ENCODE data around the gene RARG.

RARG gene

GRCh38 chr12:53219292-53219955, 12.6 kb downstream of the RARG start:
- FAIRE-seq, result no peak
- TF ChIP-seq, protein P1, sequence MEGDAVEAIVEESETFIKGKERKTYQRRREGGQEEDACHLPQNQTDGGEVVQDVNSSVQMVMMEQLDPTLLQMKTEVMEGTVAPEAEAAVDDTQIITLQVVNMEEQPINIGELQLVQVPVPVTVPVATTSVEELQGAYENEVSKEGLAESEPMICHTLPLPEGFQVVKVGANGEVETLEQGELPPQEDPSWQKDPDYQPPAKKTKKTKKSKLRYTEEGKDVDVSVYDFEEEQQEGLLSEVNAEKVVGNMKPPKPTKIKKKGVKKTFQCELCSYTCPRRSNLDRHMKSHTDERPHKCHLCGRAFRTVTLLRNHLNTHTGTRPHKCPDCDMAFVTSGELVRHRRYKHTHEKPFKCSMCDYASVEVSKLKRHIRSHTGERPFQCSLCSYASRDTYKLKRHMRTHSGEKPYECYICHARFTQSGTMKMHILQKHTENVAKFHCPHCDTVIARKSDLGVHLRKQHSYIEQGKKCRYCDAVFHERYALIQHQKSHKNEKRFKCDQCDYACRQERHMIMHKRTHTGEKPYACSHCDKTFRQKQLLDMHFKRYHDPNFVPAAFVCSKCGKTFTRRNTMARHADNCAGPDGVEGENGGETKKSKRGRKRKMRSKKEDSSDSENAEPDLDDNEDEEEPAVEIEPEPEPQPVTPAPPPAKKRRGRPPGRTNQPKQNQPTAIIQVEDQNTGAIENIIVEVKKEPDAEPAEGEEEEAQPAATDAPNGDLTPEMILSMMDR (IDR thresholded peaks at IDR 0.05; ENCODE audit: insufficient read depth, missing control alignments), result no peak

GRCh38 chr12:53218551-53219291, 13.3 kb downstream of the RARG start:
- no peak for FAIRE-seq
- TF ChIP-seq, protein P1 (IDR thresholded peaks at IDR 0.05; ENCODE audit: insufficient read depth, missing control alignments), result no peak
- no peak for DNase-seq (ENCODE audit: insufficient read length, low spot score)

More at GRCh38 chr12:53219292-53219955, 12.6 kb downstream of the RARG start:
- no peak for DNase-seq (ENCODE audit: insufficient read length, low spot score)

DNA sequence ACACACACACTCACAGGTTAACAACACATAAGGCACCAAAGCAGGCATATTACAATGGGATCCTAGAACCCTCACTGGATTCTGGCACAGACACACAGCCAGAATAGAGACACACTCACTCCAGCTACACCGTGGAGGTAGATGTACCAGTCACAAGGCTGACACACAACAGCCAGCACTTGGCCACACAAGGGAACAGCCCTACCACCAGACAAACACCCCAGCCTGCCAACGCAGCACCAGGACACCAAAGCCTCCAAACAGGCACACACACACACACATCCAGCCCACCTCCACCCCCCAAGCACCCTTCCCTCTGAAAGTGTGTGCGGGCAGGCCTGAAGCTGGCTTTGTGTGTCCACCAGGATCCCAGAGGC, 14.1 kb downstream of the RARG start:
- FAIRE-seq (no peak), DNase-seq (ENCODE audit: insufficient read length, low spot score) (no peak)
- TF ChIP-seq, protein P1 (IDR thresholded peaks at IDR 0.05; ENCODE audit: insufficient read depth, missing control alignments), result no peak

DNA sequence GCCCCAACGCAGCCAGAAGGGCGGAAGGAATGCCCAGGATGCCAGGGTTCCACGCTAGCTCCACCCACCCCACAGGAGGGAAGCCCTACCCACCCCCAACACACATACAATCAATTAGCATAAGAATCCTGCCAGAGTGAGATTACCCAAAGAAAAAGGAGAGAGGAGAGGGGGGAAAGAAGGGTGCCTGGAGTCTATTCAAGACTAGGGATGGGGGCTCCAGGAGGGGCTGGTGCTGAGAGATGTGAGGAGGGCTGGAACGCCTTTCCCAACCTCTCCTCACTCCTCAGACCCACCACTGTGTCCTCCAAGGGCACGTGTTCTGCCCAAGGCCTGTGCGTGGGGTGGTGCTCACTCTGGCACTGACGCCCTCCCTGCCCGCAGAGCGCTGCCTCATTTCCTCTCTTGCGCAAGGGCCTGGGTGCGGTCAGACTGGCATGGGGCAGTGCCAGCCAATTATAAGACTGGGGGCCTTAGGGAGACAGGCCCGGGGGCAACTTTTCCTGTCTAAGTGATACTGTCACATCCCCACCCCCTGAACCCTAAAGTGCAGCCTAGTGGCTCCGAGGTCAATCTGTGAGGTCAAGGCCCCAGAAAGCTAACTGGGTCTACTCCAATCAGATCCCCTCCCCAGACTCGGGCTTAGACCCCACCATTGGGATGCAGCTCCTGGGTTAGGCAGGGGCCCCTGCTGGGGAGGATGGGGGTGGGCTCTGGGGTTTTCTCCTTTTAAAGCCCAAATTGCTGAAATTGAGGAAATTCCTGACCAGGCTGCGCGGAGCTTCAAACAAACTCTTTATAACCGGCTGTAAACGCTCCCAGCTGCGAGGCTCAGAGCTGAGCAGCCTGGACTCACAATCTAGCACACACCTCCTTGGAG, 14.7 kb downstream of the RARG start:
- no peak for FAIRE-seq
- TF ChIP-seq, protein P1 (IDR thresholded peaks at IDR 0.05; ENCODE audit: insufficient read depth, missing control alignments), result no peak
- no peak for DNase-seq (ENCODE audit: insufficient read length, low spot score)

- FAIRE-seq, result no peak
- no peak for DNase-seq (ENCODE audit: insufficient read length, low spot score)
- TF ChIP-seq, protein P1 (IDR thresholded peaks at IDR 0.05; ENCODE audit: insufficient read depth, missing control alignments), result no peak
Measured at GRCh38 chr12:53215497-53215896, 16.5 kb downstream of the RARG start.

DNA sequence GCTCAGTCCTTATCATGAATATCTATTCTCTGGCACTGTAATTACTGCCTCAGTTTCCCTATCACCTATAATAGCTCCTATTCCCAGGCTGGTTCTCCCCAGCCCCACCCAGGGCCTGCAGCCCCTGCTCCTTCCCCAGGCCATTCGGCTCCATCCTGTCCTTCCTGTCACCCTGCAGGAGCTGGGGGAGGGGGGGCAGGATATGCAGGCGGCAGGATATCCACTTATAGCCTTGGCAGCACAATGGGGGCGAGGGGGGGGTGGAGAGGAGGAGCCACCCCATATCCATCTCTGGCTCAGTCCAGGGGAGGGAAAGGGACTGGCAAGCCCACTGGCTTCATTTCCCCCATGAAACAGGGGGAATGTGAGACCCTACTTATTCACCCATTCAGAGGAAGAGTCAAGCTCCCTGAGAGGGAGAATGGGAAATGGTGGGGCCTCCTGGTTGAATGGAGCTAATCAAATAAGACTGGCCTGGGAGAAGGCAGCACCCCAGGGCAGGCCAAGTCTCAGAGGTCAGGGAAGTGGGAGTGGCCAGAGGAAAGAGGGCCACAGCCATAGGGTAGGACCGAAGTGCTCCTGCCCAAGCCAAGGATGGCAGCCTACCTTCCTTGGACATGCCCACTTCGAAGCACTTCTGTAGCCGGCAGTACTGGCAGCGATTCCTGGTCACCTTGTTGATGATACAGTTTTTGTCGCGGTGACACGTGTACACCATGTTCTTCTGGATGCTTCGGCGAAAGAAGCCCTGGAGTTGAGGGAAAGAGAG, 17.1 kb downstream of the RARG start:
- TF ChIP-seq, protein P1 (IDR thresholded peaks at IDR 0.05; ENCODE audit: insufficient read depth, missing control alignments), result no peak
- DNase-seq (ENCODE audit: insufficient read length, low spot score), result no peak
- FAIRE-seq, result no peak

All from D721Med (cell line).